GM23338 (cell line): ENCODE measurements around the gene ODAD3. TPM values are rescaled to one million over a fixed set of nuclear protein-coding genes. Genes with fewer than 3 reads are reported as not detected.

Experiments used
- ATAC-seq: fragments of 200-7000 bp; cut with Tn5 transposase; 3 replicates; pipeline ENCODE4 v1.9.1; 2020
- DNase-seq: peaks from one replicate; pipeline ENCODE4 v3.0.0-alpha.2; 2015; ENCODE audit warnings: low spot score
- H2AFZ ChIP-seq: fragments of 200-600 bp; sonication (generic); 2 replicates; pipeline ENCODE4 v1.8.0; 2016; ENCODE audit warnings: antibody characterized with exemption, mild to moderate bottlenecking, moderate library complexity
- H3F3A ChIP-seq: fragments of 200-600 bp; sonication (generic); replicated peaks from 2 replicates; pipeline ENCODE4 v1.8.0; 2017; ENCODE audit warnings: antibody characterized with exemption, mixed run types, low read depth
- H3K27ac ChIP-seq: fragments of 200-600 bp; sonication (generic); 2 replicates; pipeline ENCODE4 v1.6.1; 2016; ENCODE audit warnings: low read depth
- H3K27me3 ChIP-seq: fragments of 200-600 bp; sonication (generic); 2 replicates; pipeline ENCODE4 v1.8.0; 2016; ENCODE audit warnings: mild to moderate bottlenecking, mixed run types, moderate library complexity; ENCODE audit not compliant: insufficient read depth
- H3K36me3 ChIP-seq: fragments of 200-600 bp; sonication (generic); 2 replicates; pipeline ENCODE4 v1.8.0; 2016; ENCODE audit warnings: mild to moderate bottlenecking; ENCODE audit not compliant: insufficient read depth
- H3K4me1 ChIP-seq: fragments of 200-600 bp; sonication (generic); 2 replicates; pipeline ENCODE4 v1.8.0; 2016; ENCODE audit warnings: mild to moderate bottlenecking, moderate library complexity; ENCODE audit not compliant: insufficient read depth
- H3K4me2 ChIP-seq: fragments of 200-600 bp; sonication (generic); 2 replicates; pipeline ENCODE4 v1.7.1; 2017; ENCODE audit warnings: mixed run types
- H3K4me3 ChIP-seq: fragments of 200-600 bp; sonication (generic); 2 replicates; pipeline ENCODE4 v1.6.1; 2016; ENCODE audit warnings: mixed run types
- H3K79me2 ChIP-seq: fragments of 200-600 bp; sonication (generic); replicated peaks from 2 replicates; pipeline ENCODE4 v1.8.0; 2017; ENCODE audit warnings: mild to moderate bottlenecking; ENCODE audit not compliant: insufficient read depth
- H3K9me2 ChIP-seq: fragments of 200-600 bp; sonication (generic); 2 replicates; pipeline ENCODE4 v1.8.0; 2017; ENCODE audit not compliant: insufficient read depth
- H4K20me1 ChIP-seq: fragments of 200-600 bp; sonication (generic); replicated peaks from 2 replicates; pipeline ENCODE4 v1.8.0; 2017; ENCODE audit warnings: mild to moderate bottlenecking; ENCODE audit not compliant: insufficient read depth
- H3K27ac Mint-ChIP-seq: 2 replicates; pipeline ENCODE4 v1.8.0; 2020; ENCODE audit warnings: inconsistent platforms, mild to moderate bottlenecking, moderate library complexity, mixed read lengths
- H3K27me3 Mint-ChIP-seq: 3 replicates; pipeline ENCODE4 v1.8.0; 2022; ENCODE audit warnings: low read depth, mild to moderate bottlenecking, moderate library complexity, mixed read lengths, inconsistent platforms; ENCODE audit not compliant: insufficient read depth, poor library complexity
- H3K36me3 Mint-ChIP-seq: 3 replicates; pipeline ENCODE4 v1.8.0; 2021; ENCODE audit warnings: low read depth, mild to moderate bottlenecking, inconsistent platforms, moderate library complexity, mixed read lengths
- H3K4me1 Mint-ChIP-seq: 3 replicates; pipeline ENCODE4 v1.8.0; 2020; ENCODE audit warnings: mild to moderate bottlenecking, inconsistent platforms, mixed read lengths
- H3K4me3 Mint-ChIP-seq: 3 replicates; pipeline ENCODE4 v1.8.0; 2021; ENCODE audit warnings: moderate library complexity, mild to moderate bottlenecking, inconsistent platforms, mixed read lengths
- H3K9me3 Mint-ChIP-seq: 3 replicates; pipeline ENCODE4 v1.8.0; 2020; ENCODE audit warnings: moderate library complexity, mild to moderate bottlenecking, inconsistent platforms, mixed read lengths
- CREB1 ChIP-seq: fragments of 250-450 bp; sonication (Bioruptor Pico); IDR thresholded peaks from 2 replicates; pipeline ENCODE4 v1.5.0; 2020; ENCODE audit warnings: low read depth, mild to moderate bottlenecking, moderate library complexity
- EZH2 ChIP-seq: fragments of 200-600 bp; sonication (generic); IDR thresholded peaks from one replicate; pipeline ENCODE4 v1.8.0; 2017; ENCODE audit warnings: antibody characterized with exemption, mild to moderate bottlenecking, low read depth; ENCODE audit not compliant: unreplicated experiment
- EZH2phosphoT487 ChIP-seq: fragments of 200-600 bp; sonication (generic); IDR thresholded peaks from one replicate; pipeline ENCODE4 v1.8.1; 2018; ENCODE audit warnings: antibody characterized with exemption; ENCODE audit not compliant: unreplicated experiment
- JUNB ChIP-seq: IDR thresholded peaks from one replicate; pipeline ENCODE4 v1.6.1; 2016; ENCODE audit warnings: antibody characterized with exemption; ENCODE audit not compliant: unreplicated experiment
- NANOG ChIP-seq: IDR thresholded peaks from 2 replicates; pipeline ENCODE4 v1.6.1; 2016; ENCODE audit warnings: antibody characterized with exemption, borderline replicate concordance
- POLR2AphosphoS5 ChIP-seq: IDR thresholded peaks from 2 replicates; pipeline ENCODE4 v1.6.1; 2016; ENCODE audit warnings: antibody characterized with exemption, low read depth
- STAT1 ChIP-seq: IDR thresholded peaks from one replicate; pipeline ENCODE4 v1.6.1; 2016; ENCODE audit warnings: antibody characterized with exemption; ENCODE audit not compliant: unreplicated experiment
- ZNF114 ChIP-seq: fragments of 250-450 bp; sonication (Bioruptor Pico); IDR thresholded peaks from 2 replicates; pipeline ENCODE4 v1.5.0; 2020; ENCODE audit warnings: mild to moderate bottlenecking, moderate library complexity
- ZNF331 ChIP-seq: fragments of 250-450 bp; sonication (Bioruptor Pico); IDR thresholded peaks from 2 replicates; pipeline ENCODE4 v1.5.0; 2020; ENCODE audit warnings: low read depth, mild to moderate bottlenecking, moderate library complexity
- polyA plus RNA-seq: library from polyadenylated mRNA; unstranded; fragments of >200 nt; fragmentation: Nextera tagmentation; extraction: Ambion mirVana; gene quantifications from 2 replicates; pipeline ENCODE4 v1.2.1, GENCODE V29; 2016
- total RNA-seq: library from RNA; depleted of rRNA; stranded (reverse); fragments of >200 nt; shearing (Covaris generic); gene quantifications from 2 replicates; pipeline ENCODE4 v1.2.3, GENCODE V29; 2014
- TF ChIP-seq, protein P1 (sequence below): IDR thresholded peaks from 2 replicates; pipeline ENCODE4 v1.6.1; 2016; ENCODE audit warnings: antibody characterized with exemption
- TF ChIP-seq, protein P2 (sequence below), 2 experiments: fragments of 200-600 bp in 1 of 2; sonication (generic) in 1 of 2; conservative IDR thresholded peaks; 2 replicates each; pipeline versions ENCODE4 v1.5.1 to v1.6.1; 2016 to 2017; ENCODE audit warnings: antibody characterized with exemption in 2 of 2, low read depth in 2 of 2, mild to moderate bottlenecking in 2 of 2, moderate library complexity in 1 of 2
- TF ChIP-seq, protein P3 (sequence below): IDR thresholded peaks from one replicate; pipeline ENCODE4 v1.6.1; 2018; ENCODE audit warnings: antibody characterized with exemption; ENCODE audit not compliant: unreplicated experiment
- TF ChIP-seq, protein P4 (sequence below): fragments of 250-450 bp; sonication (Bioruptor Pico); IDR thresholded peaks from 2 replicates; pipeline ENCODE4 v1.5.0; 2020; ENCODE audit warnings: mild to moderate bottlenecking, moderate library complexity

Gene ODAD3
- total and polyA plus RNA-seq, 2 experiments from 2014 or later: 1.5 to 6.1 TPM

DNA sequence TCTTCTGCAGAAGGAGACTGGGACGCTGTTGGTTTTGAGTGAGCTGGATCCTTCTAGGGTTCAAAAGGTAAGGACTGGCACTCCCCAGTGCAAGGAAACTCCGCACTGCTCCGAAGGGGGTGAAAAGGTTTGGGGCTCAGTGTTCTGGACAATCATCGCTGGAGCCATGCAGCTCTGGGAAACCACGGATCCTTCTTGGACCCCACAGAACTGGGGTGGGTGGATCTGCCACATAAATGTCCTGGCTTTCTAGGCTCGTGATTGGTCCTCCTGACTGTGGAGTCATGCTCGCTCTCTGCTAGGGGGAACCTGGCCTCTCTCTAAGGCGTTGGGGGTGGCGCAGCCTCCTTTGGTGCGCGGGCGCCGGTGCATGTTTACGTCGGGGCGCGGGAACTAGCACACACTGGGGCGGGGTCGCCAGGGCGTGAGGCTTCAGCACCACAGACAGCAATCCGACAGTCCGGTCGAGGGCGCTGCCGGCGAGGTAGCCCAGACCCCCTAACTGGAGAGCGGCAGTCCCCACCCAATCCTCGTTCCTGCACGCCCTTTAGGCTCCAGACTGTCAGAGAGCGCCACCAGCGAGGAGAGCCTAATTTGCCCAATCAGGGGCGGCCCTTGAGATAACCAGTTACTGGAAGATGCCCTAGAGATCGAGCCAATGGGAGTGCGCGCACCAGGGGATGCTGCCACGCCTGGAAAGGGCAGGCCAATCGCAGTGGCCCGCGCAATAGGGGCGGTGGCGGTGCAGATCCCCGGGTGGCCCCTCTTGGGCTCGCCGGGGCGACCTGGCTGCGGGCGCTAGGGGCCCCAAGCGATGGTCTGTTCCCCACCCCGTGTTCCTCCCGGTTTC lies 46.8 kb upstream of the ODAD3 start:
- Histone ChIP-seq H4K20me1 (no peaks in the 10 kb centered on the region), H3F3A (peaks cover 16% of the 10 kb centered on the region), H3K27me3 (peaks cover 34% of the 10 kb centered on the region), H3K4me3 (peak overlapping the region; percentile 50), H3K9me2 (no peaks in the 10 kb centered on the region), H3K36me3 (no peaks in the 10 kb centered on the region), H3K4me2 (peak overlapping the region; percentile 73), H3K4me1 (peaks cover 8% of the 10 kb centered on the region), H2AFZ (peak overlapping the region; percentile 74), H3K79me2 (no peaks in the 10 kb centered on the region), H3K27ac (no peak overlapping the region)
- peaks cover 7% of the 10 kb centered on the region; the same call in 2 of the 3 replicates for H3K9me3 Mint-ChIP-seq
- peaks cover 6% of the 10 kb centered on the region for H3K4me1 Mint-ChIP-seq
- peaks cover 52% of the 10 kb centered on the region for H3K27me3 Mint-ChIP-seq
- TF ChIP-seq ZNF114 (CRISPR knock-in tag) (no peak), EZH2phosphoT487 (no peak), CREB1 (CRISPR knock-in tag) (peak; percentile 38; the same call in 1 of the 2 replicates), ZNF331 (CRISPR knock-in tag) (no peak), NANOG (no peak), STAT1 (no peak), POLR2AphosphoS5 (peak; percentile 29; the same call in 1 of the 2 replicates), JUNB (no peak), EZH2 (peak; percentile 2)
- TF ChIP-seq, protein P1, sequence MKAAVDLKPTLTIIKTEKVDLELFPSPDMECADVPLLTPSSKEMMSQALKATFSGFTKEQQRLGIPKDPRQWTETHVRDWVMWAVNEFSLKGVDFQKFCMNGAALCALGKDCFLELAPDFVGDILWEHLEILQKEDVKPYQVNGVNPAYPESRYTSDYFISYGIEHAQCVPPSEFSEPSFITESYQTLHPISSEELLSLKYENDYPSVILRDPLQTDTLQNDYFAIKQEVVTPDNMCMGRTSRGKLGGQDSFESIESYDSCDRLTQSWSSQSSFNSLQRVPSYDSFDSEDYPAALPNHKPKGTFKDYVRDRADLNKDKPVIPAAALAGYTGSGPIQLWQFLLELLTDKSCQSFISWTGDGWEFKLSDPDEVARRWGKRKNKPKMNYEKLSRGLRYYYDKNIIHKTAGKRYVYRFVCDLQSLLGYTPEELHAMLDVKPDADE: no peak
- TF ChIP-seq, protein P2, sequence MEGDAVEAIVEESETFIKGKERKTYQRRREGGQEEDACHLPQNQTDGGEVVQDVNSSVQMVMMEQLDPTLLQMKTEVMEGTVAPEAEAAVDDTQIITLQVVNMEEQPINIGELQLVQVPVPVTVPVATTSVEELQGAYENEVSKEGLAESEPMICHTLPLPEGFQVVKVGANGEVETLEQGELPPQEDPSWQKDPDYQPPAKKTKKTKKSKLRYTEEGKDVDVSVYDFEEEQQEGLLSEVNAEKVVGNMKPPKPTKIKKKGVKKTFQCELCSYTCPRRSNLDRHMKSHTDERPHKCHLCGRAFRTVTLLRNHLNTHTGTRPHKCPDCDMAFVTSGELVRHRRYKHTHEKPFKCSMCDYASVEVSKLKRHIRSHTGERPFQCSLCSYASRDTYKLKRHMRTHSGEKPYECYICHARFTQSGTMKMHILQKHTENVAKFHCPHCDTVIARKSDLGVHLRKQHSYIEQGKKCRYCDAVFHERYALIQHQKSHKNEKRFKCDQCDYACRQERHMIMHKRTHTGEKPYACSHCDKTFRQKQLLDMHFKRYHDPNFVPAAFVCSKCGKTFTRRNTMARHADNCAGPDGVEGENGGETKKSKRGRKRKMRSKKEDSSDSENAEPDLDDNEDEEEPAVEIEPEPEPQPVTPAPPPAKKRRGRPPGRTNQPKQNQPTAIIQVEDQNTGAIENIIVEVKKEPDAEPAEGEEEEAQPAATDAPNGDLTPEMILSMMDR (conservative IDR thresholded peaks at IDR 0.05; ENCODE audit: low read depth in 2 of 2): peak in 1 of 2 experiments; percentile 30; a peak in 1 of 4 replicates
- TF ChIP-seq, protein P3, sequence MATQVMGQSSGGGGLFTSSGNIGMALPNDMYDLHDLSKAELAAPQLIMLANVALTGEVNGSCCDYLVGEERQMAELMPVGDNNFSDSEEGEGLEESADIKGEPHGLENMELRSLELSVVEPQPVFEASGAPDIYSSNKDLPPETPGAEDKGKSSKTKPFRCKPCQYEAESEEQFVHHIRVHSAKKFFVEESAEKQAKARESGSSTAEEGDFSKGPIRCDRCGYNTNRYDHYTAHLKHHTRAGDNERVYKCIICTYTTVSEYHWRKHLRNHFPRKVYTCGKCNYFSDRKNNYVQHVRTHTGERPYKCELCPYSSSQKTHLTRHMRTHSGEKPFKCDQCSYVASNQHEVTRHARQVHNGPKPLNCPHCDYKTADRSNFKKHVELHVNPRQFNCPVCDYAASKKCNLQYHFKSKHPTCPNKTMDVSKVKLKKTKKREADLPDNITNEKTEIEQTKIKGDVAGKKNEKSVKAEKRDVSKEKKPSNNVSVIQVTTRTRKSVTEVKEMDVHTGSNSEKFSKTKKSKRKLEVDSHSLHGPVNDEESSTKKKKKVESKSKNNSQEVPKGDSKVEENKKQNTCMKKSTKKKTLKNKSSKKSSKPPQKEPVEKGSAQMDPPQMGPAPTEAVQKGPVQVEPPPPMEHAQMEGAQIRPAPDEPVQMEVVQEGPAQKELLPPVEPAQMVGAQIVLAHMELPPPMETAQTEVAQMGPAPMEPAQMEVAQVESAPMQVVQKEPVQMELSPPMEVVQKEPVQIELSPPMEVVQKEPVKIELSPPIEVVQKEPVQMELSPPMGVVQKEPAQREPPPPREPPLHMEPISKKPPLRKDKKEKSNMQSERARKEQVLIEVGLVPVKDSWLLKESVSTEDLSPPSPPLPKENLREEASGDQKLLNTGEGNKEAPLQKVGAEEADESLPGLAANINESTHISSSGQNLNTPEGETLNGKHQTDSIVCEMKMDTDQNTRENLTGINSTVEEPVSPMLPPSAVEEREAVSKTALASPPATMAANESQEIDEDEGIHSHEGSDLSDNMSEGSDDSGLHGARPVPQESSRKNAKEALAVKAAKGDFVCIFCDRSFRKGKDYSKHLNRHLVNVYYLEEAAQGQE: peak; percentile 87
- TF ChIP-seq, protein P4, sequence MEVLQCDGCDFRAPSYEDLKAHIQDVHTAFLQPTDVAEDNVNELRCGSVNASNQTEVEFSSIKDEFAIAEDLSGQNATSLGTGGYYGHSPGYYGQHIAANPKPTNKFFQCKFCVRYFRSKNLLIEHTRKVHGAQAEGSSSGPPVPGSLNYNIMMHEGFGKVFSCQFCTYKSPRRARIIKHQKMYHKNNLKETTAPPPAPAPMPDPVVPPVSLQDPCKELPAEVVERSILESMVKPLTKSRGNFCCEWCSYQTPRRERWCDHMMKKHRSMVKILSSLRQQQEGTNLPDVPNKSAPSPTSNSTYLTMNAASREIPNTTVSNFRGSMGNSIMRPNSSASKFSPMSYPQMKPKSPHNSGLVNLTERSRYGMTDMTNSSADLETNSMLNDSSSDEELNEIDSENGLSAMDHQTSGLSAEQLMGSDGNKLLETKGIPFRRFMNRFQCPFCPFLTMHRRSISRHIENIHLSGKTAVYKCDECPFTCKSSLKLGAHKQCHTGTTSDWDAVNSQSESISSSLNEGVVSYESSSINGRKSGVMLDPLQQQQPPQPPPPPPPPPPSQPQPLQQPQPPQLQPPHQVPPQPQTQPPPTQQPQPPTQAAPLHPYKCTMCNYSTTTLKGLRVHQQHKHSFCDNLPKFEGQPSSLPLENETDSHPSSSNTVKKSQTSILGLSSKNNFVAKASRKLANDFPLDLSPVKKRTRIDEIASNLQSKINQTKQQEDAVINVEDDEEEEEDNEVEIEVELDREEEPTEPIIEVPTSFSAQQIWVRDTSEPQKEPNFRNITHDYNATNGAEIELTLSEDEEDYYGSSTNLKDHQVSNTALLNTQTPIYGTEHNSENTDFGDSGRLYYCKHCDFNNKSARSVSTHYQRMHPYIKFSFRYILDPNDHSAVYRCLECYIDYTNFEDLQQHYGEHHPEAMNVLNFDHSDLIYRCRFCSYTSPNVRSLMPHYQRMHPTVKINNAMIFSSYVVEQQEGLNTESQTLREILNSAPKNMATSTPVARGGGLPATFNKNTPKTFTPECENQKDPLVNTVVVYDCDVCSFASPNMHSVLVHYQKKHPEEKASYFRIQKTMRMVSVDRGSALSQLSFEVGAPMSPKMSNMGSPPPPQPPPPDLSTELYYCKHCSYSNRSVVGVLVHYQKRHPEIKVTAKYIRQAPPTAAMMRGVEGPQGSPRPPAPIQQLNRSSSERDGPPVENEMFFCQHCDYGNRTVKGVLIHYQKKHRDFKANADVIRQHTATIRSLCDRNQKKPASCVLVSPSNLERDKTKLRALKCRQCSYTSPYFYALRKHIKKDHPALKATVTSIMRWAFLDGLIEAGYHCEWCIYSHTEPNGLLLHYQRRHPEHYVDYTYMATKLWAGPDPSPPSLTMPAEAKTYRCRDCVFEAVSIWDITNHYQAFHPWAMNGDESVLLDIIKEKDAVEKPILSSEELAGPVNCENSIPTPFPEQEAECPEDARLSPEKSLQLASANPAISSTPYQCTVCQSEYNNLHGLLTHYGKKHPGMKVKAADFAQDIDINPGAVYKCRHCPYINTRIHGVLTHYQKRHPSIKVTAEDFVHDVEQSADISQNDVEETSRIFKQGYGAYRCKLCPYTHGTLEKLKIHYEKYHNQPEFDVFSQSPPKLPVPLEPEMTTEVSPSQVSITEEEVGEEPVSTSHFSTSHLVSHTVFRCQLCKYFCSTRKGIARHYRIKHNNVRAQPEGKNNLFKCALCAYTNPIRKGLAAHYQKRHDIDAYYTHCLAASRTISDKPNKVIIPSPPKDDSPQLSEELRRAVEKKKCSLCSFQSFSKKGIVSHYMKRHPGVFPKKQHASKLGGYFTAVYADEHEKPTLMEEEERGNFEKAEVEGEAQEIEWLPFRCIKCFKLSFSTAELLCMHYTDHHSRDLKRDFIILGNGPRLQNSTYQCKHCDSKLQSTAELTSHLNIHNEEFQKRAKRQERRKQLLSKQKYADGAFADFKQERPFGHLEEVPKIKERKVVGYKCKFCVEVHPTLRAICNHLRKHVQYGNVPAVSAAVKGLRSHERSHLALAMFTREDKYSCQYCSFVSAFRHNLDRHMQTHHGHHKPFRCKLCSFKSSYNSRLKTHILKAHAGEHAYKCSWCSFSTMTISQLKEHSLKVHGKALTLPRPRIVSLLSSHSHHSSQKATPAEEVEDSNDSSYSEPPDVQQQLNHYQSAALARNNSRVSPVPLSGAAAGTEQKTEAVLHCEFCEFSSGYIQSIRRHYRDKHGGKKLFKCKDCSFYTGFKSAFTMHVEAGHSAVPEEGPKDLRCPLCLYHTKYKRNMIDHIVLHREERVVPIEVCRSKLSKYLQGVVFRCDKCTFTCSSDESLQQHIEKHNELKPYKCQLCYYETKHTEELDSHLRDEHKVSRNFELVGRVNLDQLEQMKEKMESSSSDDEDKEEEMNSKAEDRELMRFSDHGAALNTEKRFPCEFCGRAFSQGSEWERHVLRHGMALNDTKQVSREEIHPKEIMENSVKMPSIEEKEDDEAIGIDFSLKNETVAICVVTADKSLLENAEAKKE (CRISPR knock-in tag): no peak
- ATAC-seq (peak; percentile 65), DNase-seq (peak; percentile 95)
- H3K36me3 Mint-ChIP-seq: no peaks in the 10 kb centered on the region; the same call in 2 of the 3 replicates
- H3K4me3 Mint-ChIP-seq: peak overlapping the region; percentile 64
- H3K27ac Mint-ChIP-seq: no peak overlapping the region
